Measurements from ENCODE around the gene STRADA.
"Not testable (repeated sequence)": the region's sequence is repeated elsewhere in the genome, so short reads cannot be mapped to it uniquely, and the experiment has no call there.

The STRADA gene

DNA sequence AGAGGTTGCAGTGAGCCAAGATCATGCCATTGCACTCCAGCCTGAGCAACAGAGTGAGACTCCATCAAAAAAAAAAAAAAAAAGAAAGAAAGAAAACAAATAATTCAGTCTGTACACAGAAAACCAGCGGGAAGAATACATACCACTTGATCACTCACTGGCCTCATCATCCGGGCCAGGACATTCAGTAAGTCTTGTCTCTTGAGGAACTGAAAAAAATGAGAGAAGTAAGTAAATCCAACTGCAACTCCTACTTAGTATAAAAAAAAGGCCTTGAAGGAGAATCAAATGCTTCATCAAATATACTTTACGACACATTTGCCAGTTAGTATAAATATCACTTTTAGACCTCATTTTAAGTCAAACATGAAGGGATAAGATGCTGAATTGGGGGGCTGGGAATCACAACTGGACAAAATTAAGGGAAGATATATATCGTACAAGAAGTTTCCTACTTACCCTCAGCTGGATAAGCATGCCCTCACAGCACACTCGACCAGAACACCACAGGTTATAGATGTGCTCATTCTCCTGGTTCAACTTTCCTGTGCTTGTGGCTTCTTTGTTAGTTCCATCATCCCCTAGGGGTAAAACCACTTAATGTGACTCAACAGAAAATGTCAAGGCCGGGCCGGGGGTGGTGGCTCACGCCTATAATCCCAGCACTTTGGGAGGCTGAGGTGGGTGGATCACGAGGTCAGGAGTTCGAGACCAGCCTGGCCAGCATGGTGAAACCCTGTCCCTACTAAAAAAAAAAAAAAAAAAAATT lies 19.4 kb upstream of the STRADA start:
- Histone ChIP-seq H3K27me3 (no peaks in the 10 kb centered on the region), H3K36me3 (peaks cover 86% of the 10 kb centered on the region), H3K4me3 (no peak overlapping the region), H3K9ac (peak overlapping the region; percentile 46; the same call in 1 of the 2 replicates), H4K20me1 (peaks cover 44% of the 10 kb centered on the region), H3K4me2 (peak overlapping the region; percentile 65), H3K4me1 (peaks cover 31% of the 10 kb centered on the region), H3K27ac (peak overlapping the region; percentile 18; the same call in 1 of the 2 replicates), H3K9me3 (no peaks in the 10 kb centered on the region)
- TF ChIP-seq Cebpa-rat (IDR thresholded peaks at IDR 0.05): no peak

DNA sequence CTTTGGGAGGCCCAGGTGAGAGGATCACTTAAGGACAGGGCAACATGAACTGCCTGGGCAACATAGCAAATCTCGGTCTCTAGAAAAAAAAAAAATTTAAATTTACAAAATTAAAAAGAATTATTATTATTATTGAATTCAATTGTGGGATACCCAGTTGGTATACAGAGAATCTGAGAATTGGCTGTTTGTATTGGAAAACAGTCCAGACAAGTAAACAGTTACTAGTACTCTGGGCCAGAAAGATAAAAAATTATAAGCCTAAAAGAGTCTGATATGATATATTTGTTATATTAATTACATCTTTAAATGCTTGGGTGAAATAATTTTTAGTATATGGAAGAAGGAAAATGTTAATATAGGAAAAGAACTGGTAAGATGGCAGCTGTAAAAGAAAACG lies 16.8 kb upstream of the STRADA start:
- Histone ChIP-seq H3K9me3 (no peaks in the 10 kb centered on the region), H3K27me3 (no peaks in the 10 kb centered on the region), H3K4me3 (no peak overlapping the region), H3K36me3 (peaks cover 86% of the 10 kb centered on the region), H3K9ac (no peak overlapping the region), H3K27ac (no peak overlapping the region), H3K4me2 (no peak overlapping the region), H4K20me1 (peaks cover 25% of the 10 kb centered on the region), H3K4me1 (peaks cover 31% of the 10 kb centered on the region)
- no peak for TF ChIP-seq Cebpa-rat (IDR thresholded peaks at IDR 0.05)

DNA sequence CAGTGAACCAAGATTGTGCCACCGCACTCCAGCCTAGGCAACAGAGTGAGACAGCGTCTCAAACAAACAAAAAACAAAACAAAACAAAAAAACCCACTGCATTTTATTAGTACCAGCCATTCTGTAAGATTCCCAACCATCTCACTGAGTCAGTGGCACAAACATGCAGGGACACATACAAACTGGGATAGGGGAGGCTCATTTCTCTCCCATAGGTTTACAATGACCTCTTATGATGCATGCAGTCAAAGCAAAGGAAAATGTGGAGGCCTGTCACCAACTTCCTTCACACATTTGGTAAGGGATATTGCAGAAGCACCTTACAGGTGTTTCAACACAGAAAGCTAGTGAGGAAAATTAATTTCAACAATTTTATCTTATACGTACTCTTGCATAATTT lies 12.4 kb upstream of the STRADA start:
- Histone ChIP-seq H3K4me1 (peaks cover 16% of the 10 kb centered on the region), H3K36me3 (peaks cover 97% of the 10 kb centered on the region)

DNA sequence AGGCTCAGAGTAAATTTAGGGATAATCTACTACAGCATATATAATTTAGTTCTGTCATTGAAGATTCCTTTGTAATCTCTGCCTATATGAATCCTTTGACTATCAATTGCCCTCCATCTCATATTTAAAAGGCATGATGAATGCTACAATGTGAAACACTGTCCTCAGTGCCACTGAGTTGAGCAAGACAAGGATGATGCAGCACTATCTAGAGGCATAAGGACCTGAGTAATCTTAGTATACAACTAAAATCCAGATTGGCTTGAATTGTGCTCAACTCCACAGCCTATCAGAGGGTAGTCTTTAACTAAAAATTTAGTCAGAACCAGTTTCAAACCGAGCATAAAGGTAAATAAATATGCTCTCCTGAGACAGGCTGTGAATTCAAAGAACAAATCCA lies 11.6 kb upstream of the STRADA start:
- H3K4me2 ChIP-seq: no peak overlapping the region
- no peak for TF ChIP-seq Cebpa-rat (IDR thresholded peaks at IDR 0.05)
- H3K9me3 ChIP-seq: no peaks in the 10 kb centered on the region
- no peak overlapping the region; the same call in 1 of the 2 replicates for H3K9ac ChIP-seq
- H3K4me1 ChIP-seq: peaks cover 16% of the 10 kb centered on the region
- no peak overlapping the region for H3K27ac ChIP-seq
- no peaks in the 10 kb centered on the region for H3K27me3 ChIP-seq
- no peak overlapping the region for H3K4me3 ChIP-seq
- no peaks in the 10 kb centered on the region for H4K20me1 ChIP-seq
- H3K36me3 ChIP-seq: peaks cover 99% of the 10 kb centered on the region

More for the DNA sequence above, 12.4 kb upstream of the STRADA start:
- Histone ChIP-seq H3K4me3 (no peak overlapping the region), H3K4me2 (no peak overlapping the region), H3K9ac (no peak overlapping the region), H3K27ac (no peak overlapping the region), H3K9me3 (no peaks in the 10 kb centered on the region), H3K27me3 (no peaks in the 10 kb centered on the region), H4K20me1 (no peaks in the 10 kb centered on the region)
- TF ChIP-seq Cebpa-rat (IDR thresholded peaks at IDR 0.05): no peak

GRCh38 chr17:63752707-63753106 lies 11.1 kb upstream of the STRADA start:
- H3K4me3 ChIP-seq: no peak overlapping the region
- no peak overlapping the region for H3K27ac ChIP-seq
- no peaks in the 10 kb centered on the region for H3K9me3 ChIP-seq
- H3K27me3 ChIP-seq: no peaks in the 10 kb centered on the region
- no peak overlapping the region for H3K9ac ChIP-seq
- peaks cover 16% of the 10 kb centered on the region for H3K4me1 ChIP-seq
- no peak overlapping the region for H3K4me2 ChIP-seq
- TF ChIP-seq Cebpa-rat (IDR thresholded peaks at IDR 0.05): no peak
- H4K20me1 ChIP-seq: no peaks in the 10 kb centered on the region
- peaks cover 99% of the 10 kb centered on the region for H3K36me3 ChIP-seq

- Histone ChIP-seq H3K9me3 (no peaks in the 10 kb centered on the region), H3K9ac (peak overlapping the region; percentile 17; the same call in 1 of the 2 replicates), H3K4me3 (no peak overlapping the region), H4K20me1 (no peaks in the 10 kb centered on the region), H3K4me1 (peaks cover 16% of the 10 kb centered on the region), H3K27ac (peak overlapping the region; percentile 42), H3K36me3 (peaks cover 99% of the 10 kb centered on the region), H3K27me3 (no peaks in the 10 kb centered on the region), H3K4me2 (peak overlapping the region; percentile 47)
- no peak for TF ChIP-seq Cebpa-rat (IDR thresholded peaks at IDR 0.05)
Measured at GRCh38 chr17:63751806-63752205, 10.2 kb upstream of the STRADA start.

DNA sequence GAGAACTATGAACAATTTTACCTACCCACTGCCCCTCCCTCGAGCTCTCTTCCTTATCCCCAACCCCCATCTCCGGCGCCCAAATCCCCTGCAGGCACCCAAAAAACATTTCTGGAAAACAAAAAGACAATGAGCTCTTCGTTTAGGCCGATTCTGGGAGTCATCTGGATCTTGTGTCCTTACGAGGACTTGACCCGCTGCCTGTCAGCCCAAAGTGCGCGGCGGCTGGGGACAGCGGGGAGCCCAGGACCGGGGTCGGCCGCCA lies 524 bp downstream of the STRADA start:
- no peaks in the 10 kb centered on the region for H3K9me3 ChIP-seq
- H4K20me1 ChIP-seq: peaks cover 6% of the 10 kb centered on the region; the same call in 1 of the 2 replicates
- H3K9ac ChIP-seq: peak overlapping the region; percentile 97
- peak overlapping the region; percentile 96 for H3K27ac ChIP-seq
- peaks cover 11% of the 10 kb centered on the region for H3K36me3 ChIP-seq
- peak overlapping the region; percentile 80 for H3K4me2 ChIP-seq
- H3K27me3 ChIP-seq: no peaks in the 10 kb centered on the region
- H3K4me3 ChIP-seq: peak overlapping the region; percentile 91
- TF ChIP-seq Cebpa-rat (IDR thresholded peaks at IDR 0.05): no peak
- H3K4me1 ChIP-seq: peaks cover 19% of the 10 kb centered on the region

GRCh38 chr17:63740464-63741142 lies 996 bp downstream of the STRADA start:
- H3K9me3 ChIP-seq: no peaks in the 10 kb centered on the region
- H3K36me3 ChIP-seq: peaks cover 11% of the 10 kb centered on the region
- peak overlapping the region; percentile 97 for H3K9ac ChIP-seq
- H3K4me1 ChIP-seq: peaks cover 19% of the 10 kb centered on the region
- peak overlapping the region; percentile 91 for H3K4me3 ChIP-seq
- H3K4me2 ChIP-seq: peak overlapping the region; percentile 80
- H4K20me1 ChIP-seq: peaks cover 9% of the 10 kb centered on the region; the same call in 1 of the 2 replicates
- no peak for TF ChIP-seq Cebpa-rat (IDR thresholded peaks at IDR 0.05)
- no peaks in the 10 kb centered on the region for H3K27me3 ChIP-seq
- peak overlapping the region; percentile 96 for H3K27ac ChIP-seq

DNA sequence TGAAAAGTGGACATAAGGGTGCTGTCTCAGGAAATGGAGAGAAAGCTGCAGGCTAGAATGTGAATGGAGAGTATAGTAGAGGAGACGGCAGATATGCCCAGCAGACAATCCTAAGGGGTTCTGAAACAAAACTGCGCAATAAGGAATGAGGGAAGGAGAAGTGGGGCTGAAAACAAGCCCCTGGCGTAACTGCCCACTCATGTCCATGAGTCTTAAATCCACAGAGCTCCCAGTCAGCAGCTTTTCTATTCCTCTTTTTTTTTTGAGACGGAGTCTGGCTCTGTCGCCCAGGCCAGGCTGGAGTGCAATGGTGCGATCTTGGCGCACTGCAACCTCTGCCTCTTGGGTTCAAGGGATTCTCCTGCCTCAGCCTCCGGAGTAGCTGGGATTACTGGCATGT lies 5.9 kb downstream of the STRADA start:
- no peak overlapping the region for H3K4me2 ChIP-seq
- peaks cover 37% of the 10 kb centered on the region for H3K36me3 ChIP-seq
- no peaks in the 10 kb centered on the region for H3K27me3 ChIP-seq
- H3K4me3 ChIP-seq: no peak overlapping the region
- no peak overlapping the region for H3K9ac ChIP-seq
- H3K4me1 ChIP-seq: peaks cover 7% of the 10 kb centered on the region
- no peak overlapping the region for H3K27ac ChIP-seq
- no peak for TF ChIP-seq Cebpa-rat (IDR thresholded peaks at IDR 0.05)
- H4K20me1 ChIP-seq: peaks cover 12% of the 10 kb centered on the region
- H3K9me3 ChIP-seq: no peaks in the 10 kb centered on the region

DNA sequence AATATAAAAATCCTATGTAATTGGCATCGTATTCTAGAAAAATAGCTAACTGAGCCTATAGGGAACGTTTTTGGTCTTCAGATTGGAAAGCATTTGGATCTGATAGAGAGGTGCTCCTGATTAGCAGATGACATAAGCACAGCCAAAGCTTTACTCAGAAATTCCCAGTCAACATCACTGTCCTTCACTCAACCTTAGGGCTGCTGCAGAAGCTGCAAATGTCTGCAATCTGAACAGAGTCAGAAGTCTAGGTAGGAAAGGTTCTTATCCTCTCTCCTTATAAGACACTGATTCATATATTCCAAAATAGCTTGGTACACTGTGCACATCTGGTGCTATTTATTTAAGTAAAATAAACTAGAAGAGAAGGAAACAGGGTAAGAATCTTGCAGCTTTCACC lies 19.2 kb downstream of the STRADA start:
- H3K4me1 ChIP-seq: no peaks in the 10 kb centered on the region
- H3K9ac ChIP-seq: no peak overlapping the region
- no peaks in the 10 kb centered on the region for H4K20me1 ChIP-seq
- H3K27ac ChIP-seq: no peak overlapping the region
- H3K36me3 ChIP-seq: peaks cover 76% of the 10 kb centered on the region
- no peak overlapping the region for H3K4me3 ChIP-seq
- H3K27me3 ChIP-seq: no peaks in the 10 kb centered on the region
- H3K9me3 ChIP-seq: no peaks in the 10 kb centered on the region
- no peak overlapping the region for H3K4me2 ChIP-seq
- no peak for TF ChIP-seq Cebpa-rat (IDR thresholded peaks at IDR 0.05)

DNA sequence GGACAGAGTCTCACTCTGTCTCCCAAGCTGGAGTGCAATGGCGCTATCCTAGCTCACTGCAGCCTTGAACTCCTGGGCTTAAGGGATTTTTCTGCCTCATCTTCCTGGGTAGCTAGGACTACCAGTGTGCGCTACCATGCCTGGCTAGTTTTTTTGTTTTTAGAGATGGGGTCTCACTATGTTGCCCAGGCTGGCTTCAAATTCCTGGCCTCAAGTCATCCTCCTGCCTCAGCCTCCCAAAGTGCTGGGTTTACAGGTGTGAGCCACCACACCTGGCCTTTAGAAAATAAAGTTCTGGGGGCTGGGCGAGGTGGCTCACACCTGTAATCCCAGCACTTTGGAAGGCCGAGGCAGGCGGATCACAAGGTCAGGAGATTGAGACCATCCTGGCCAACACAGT lies 21.4 kb downstream of the STRADA start:
- not testable (repeated sequence) for H3K9me3 ChIP-seq, H3K4me3 ChIP-seq, H3K9ac ChIP-seq, H3K27me3 ChIP-seq, H3K4me2 ChIP-seq, H3K4me1 ChIP-seq, H3K27ac ChIP-seq, H4K20me1 ChIP-seq
- peaks cover 79% of the 10 kb centered on the region for H3K36me3 ChIP-seq

Data from BLaER1 (cell line).